Vagina (tissue), 2 donors: ENCODE data around the gene PCNA.

Source experiments
- POLR2A ChIP-seq, 2 donors: fragments of 450-650 bp; IDR thresholded peaks; one replicate each; pipeline ENCODE4 v1.6.1; 2017; ENCODE audit warnings: antibody characterized with exemption in 2 of 2, mild to moderate bottlenecking in 2 of 2, moderate library complexity in 2 of 2
- TF ChIP-seq, protein P1 (sequence below), 3 experiments: fragments of 450-650 bp in 2 of 3; fragments of 200-600 bp in 1 of 3; sonication (generic) in 1 of 3; IDR thresholded peaks; one replicate each; pipeline ENCODE4 v1.5.1; 2017 to 2019; ENCODE audit warnings: antibody characterized with exemption in 3 of 3, mild to moderate bottlenecking in 2 of 3, moderate library complexity in 2 of 3

DNA sequence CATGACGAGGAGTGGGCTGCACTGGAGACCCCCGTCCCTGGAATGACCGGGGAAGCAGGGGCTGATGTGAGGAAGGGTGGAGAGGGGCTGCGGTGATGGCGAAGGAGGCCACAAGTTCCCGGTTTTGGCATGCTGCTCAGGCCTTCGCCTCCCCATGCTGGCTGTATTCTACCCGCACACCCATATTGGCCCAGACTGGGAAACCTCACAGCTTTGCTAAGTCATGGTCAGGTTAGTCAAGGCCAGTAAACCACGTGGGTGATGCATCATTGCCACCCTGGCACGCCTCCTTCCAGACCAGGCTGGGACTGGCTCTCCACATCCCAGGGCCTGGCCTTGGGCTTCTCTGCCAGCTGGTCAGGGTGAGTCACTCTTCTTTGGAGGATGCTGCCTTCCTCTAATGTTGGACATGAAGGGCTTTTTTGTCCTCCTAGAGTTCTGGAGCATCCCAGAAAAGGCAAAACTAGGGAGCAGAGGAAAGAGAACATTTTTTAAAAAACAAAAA is 53.8 kb downstream of the PCNA start:
- TF ChIP-seq, protein P1, sequence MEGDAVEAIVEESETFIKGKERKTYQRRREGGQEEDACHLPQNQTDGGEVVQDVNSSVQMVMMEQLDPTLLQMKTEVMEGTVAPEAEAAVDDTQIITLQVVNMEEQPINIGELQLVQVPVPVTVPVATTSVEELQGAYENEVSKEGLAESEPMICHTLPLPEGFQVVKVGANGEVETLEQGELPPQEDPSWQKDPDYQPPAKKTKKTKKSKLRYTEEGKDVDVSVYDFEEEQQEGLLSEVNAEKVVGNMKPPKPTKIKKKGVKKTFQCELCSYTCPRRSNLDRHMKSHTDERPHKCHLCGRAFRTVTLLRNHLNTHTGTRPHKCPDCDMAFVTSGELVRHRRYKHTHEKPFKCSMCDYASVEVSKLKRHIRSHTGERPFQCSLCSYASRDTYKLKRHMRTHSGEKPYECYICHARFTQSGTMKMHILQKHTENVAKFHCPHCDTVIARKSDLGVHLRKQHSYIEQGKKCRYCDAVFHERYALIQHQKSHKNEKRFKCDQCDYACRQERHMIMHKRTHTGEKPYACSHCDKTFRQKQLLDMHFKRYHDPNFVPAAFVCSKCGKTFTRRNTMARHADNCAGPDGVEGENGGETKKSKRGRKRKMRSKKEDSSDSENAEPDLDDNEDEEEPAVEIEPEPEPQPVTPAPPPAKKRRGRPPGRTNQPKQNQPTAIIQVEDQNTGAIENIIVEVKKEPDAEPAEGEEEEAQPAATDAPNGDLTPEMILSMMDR (IDR thresholded peaks at IDR 0.05): no peak
- no peak for TF ChIP-seq POLR2A (IDR thresholded peaks at IDR 0.05)
